GM19025 (cell line): ENCODE measurements around the gene SCMH1.

ENCODE experiments used
- ATAC-seq: cut with Tn5 transposase; IDR thresholded peaks from one replicate; pipeline ENCODE4 v1.9.1; 2021; ENCODE audit warnings: mild to moderate bottlenecking, low read depth, moderate library complexity; ENCODE audit not compliant: unreplicated experiment

SCMH1 gene

GRCh38 chr1:41033272-41033671 is 208.8 kb downstream of the SCMH1 start:
- no peak for ATAC-seq

- no peak for ATAC-seq
These were observed 210.0 kb downstream of the SCMH1 start for GRCh38 chr1:41032147-41032546.

GRCh38 chr1:41030872-41031616 is 211.1 kb downstream of the SCMH1 start:
- ATAC-seq: no peak

GRCh38 chr1:41028034-41028642 is 214.0 kb downstream of the SCMH1 start:
- ATAC-seq: no peak

- no peak for ATAC-seq
These were observed 215.9 kb downstream of the SCMH1 start for GRCh38 chr1:41025979-41026819.

- no peak for ATAC-seq
These were observed 217.2 kb downstream of the SCMH1 start for GRCh38 chr1:41024953-41025352.

- ATAC-seq: no peak
These were observed 218.7 kb downstream of the SCMH1 start for GRCh38 chr1:41023279-41023990.

GRCh38 chr1:41022424-41022823 is 219.7 kb downstream of the SCMH1 start:
- ATAC-seq: no peak

GRCh38 chr1:41021526-41022308 is 220.4 kb downstream of the SCMH1 start, which contains the start of gene SLFNL1:
SLFNL1 (minus strand) TSS chr1:41021725; CDS start chr1:41020660, 1,065 bp downstream.
- ATAC-seq: no peak

- ATAC-seq: no peak
These were observed 221.5 kb downstream of the SCMH1 start for GRCh38 chr1:41020654-41021053.

GRCh38 chr1:41020109-41020576 is 222.0 kb downstream of the SCMH1 start:
- no peak for ATAC-seq

GRCh38 chr1:41019353-41019745 is 222.8 kb downstream of the SCMH1 start:
- ATAC-seq: no peak

GRCh38 chr1:41018018-41018410 is 224.1 kb downstream of the SCMH1 start:
- ATAC-seq: no peak

GRCh38 chr1:41017141-41018017 is 224.7 kb downstream of the SCMH1 start:
- ATAC-seq: no peak

- ATAC-seq: no peak
These were observed 226.1 kb downstream of the SCMH1 start for GRCh38 chr1:41015897-41016470.

- ATAC-seq: no peak
These were observed 226.7 kb downstream of the SCMH1 start for GRCh38 chr1:41015281-41015896.

- ATAC-seq: no peak
These were observed 227.2 kb downstream of the SCMH1 start for GRCh38 chr1:41014871-41015270.

- no peak for ATAC-seq
These were observed 228.3 kb downstream of the SCMH1 start for GRCh38 chr1:41013796-41014195.
